NCI-H1048 (cell line): Measurements from ENCODE around the gene RASAL1.
"Not testable (repeated sequence)": the region's sequence is repeated elsewhere in the genome, so short reads cannot be mapped to it uniquely, and the experiment has no call there.

Experiments
- DNase-seq: peaks from one replicate; lab custom pipeline; 2025; lab: John Stamatoyannopoulos, UW

RASAL1 gene

GRCh38 chr12:113161415-113162016 is 26.0 kb upstream of the RASAL1 start:
- DNase-seq: peak; percentile 95

GRCh38 chr12:113159937-113160336 is 24.4 kb upstream of the RASAL1 start:
- DNase-seq: no peak

GRCh38 chr12:113158439-113159203 is 23.1 kb upstream of the RASAL1 start:
- DNase-seq: no peak

GRCh38 chr12:113157218-113157859 is 21.8 kb upstream of the RASAL1 start:
- no peak for DNase-seq

- no peak for DNase-seq
Measured at GRCh38 chr12:113155646-113156045, 20.1 kb upstream of the RASAL1 start.

GRCh38 chr12:113155060-113155459 is 19.5 kb upstream of the RASAL1 start:
- no peak for DNase-seq

GRCh38 chr12:113154351-113154973 is 18.9 kb upstream of the RASAL1 start:
- DNase-seq: no peak

- peak; percentile 65 for DNase-seq
Measured at GRCh38 chr12:113152835-113153814, 17.6 kb upstream of the RASAL1 start.

GRCh38 chr12:113152196-113152834 is 16.8 kb upstream of the RASAL1 start:
- DNase-seq: no peak

GRCh38 chr12:113151655-113152054 is 16.1 kb upstream of the RASAL1 start:
- no peak for DNase-seq

GRCh38 chr12:113149361-113150150 is 14.0 kb upstream of the RASAL1 start, which contains the start of gene CFAP73:
Gene CFAP73 (plus strand): TSS chr12:113149724. CDS start chr12:113149858, 134 bp downstream.
- peak; percentile 73 for DNase-seq

GRCh38 chr12:113146999-113147398 is 11.4 kb upstream of the RASAL1 start:
- DNase-seq: no peak

GRCh38 chr12:113145720-113146551 is 10.4 kb upstream of the RASAL1 start:
- no peak for DNase-seq

- no peak for DNase-seq
Measured at GRCh38 chr12:113144806-113145205, 9.2 kb upstream of the RASAL1 start.

GRCh38 chr12:113143959-113144358 is 8.4 kb upstream of the RASAL1 start:
- no peak for DNase-seq

GRCh38 chr12:113142886-113143332 is 7.3 kb upstream of the RASAL1 start:
- DNase-seq: no peak

- no peak for DNase-seq
Measured at GRCh38 chr12:113142173-113142885, 6.8 kb upstream of the RASAL1 start.

GRCh38 chr12:113141716-113142115 is 6.2 kb upstream of the RASAL1 start:
- not testable (repeated sequence) for DNase-seq
